ENCODE data around the gene LZTFL1. TPM values are rescaled to one million over a fixed set of nuclear protein-coding genes. Genes with fewer than 3 reads are reported as not detected.

LZTFL1 gene
- total RNA-seq: 7.0 TPM

DNA sequence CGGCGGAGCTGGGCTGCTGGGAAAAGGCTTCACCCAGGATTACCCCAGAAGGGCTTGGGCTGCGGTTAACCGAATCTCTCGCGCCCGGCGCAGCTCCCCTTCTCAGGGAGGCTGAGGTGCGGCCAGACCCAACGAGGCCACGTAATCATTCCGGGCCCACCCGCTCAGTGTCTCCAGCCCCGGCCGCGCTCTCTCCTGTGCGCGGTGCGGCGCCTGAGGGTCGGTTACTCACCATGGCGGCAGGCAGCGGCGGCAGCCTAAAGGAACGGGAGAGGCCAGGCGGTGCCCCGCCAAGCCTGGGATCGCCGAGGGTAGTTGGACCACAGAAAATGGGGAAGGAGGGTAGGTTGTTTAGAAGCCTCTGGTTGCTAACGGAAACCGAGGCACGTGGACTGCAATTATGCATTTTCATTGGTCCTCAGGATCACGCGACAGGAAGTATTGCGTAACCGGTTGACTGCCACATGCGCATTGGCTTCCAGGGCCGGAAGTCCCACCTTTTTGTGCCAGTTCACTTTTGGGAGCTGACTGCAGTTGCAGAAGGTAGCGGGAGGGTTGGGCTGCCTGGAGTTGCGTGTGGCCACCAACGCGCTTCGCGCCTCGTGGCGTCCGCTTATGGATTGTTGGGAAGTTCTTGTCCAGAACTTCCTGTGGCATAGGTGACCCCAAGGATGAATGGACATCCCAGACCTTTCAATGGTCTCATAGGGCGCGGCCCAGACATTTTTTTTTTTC, at the start of gene LZTFL1:
TSS of gene LZTFL1 (minus strand) at position 363 of the 735 bp plus-strand sequence. CDS start at position 235, 128 bp downstream.
- ATAC-seq: peak; percentile 95

DNA sequence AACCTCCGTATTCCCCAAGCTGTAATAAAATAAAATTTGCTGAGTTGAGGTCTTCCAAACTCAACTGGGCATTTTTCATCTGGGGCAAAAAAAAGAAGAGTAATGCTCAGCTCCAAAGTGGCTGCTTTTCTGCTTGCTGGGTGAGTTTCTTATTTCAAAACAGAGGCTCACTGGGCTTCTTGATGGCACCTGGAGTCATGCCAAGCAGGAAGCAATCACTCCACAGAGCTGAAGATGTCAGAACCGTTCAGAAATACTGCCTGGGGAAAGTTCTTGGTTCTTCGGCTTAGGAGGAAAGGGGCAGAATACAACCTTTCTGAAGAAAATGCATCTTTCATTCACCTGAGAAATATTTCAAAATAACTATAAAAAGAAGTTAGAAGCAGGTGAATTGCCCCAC, 48.5 kb upstream of the LZTFL1 start:
- no peak for ATAC-seq

GRCh38 chr3:45889337-45889736, 47.4 kb upstream of the LZTFL1 start:
- ATAC-seq: no peak

- no peak for ATAC-seq
Measured at GRCh38 chr3:45887759-45888511, 46.0 kb upstream of the LZTFL1 start.

- no peak for ATAC-seq
Measured at GRCh38 chr3:45887285-45887684, 45.4 kb upstream of the LZTFL1 start.

DNA sequence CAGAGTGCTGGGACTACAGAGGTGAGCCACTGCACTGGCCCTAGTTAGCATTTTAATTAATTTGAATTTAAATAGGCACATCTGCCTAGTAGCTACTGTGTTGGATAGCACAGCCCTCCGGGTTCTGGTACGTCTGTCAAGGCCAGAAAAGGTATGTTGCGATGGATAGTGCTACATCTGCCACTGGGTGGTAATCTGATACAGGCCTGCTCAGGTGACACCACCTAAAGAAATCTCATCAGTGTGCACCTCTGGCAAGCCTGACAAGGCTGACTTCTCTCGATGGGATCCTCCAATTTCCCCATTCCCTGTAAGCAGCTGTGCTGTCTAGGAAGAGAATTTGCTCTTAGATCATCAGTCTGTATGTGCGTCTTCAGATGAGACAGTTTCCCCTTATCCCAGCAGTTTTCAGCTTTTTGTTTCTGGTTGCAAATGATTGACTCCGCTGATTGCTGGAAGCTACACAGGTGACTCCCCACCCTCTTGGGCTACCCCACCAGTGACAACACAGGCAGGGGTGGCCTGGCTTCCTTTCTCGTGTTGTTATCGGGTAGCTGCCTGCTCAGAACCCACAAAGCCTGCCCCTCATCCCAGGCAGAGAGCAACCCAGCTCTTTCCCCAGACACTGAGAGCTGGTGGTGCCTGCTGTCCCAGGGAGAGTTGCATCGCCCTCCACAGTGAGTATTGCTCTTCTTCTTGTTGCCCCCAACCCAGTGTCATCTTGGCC, 44.2 kb upstream of the LZTFL1 start, which contains the start of gene CCR9:
TSS of gene CCR9 (plus strand) at position 565 of the 727 bp plus-strand sequence. CDS start 8,391 bp downstream, outside the sequence.
- no peak for ATAC-seq

- no peak for ATAC-seq
Measured at GRCh38 chr3:45884368-45885201, 42.7 kb upstream of the LZTFL1 start.

- ATAC-seq: no peak
Measured at GRCh38 chr3:45881078-45882022, 39.4 kb upstream of the LZTFL1 start.

- no peak for ATAC-seq
Measured at GRCh38 chr3:45880725-45881077, 38.8 kb upstream of the LZTFL1 start.

- no peak for ATAC-seq
Measured at GRCh38 chr3:45878124-45878523, 36.2 kb upstream of the LZTFL1 start.

DNA sequence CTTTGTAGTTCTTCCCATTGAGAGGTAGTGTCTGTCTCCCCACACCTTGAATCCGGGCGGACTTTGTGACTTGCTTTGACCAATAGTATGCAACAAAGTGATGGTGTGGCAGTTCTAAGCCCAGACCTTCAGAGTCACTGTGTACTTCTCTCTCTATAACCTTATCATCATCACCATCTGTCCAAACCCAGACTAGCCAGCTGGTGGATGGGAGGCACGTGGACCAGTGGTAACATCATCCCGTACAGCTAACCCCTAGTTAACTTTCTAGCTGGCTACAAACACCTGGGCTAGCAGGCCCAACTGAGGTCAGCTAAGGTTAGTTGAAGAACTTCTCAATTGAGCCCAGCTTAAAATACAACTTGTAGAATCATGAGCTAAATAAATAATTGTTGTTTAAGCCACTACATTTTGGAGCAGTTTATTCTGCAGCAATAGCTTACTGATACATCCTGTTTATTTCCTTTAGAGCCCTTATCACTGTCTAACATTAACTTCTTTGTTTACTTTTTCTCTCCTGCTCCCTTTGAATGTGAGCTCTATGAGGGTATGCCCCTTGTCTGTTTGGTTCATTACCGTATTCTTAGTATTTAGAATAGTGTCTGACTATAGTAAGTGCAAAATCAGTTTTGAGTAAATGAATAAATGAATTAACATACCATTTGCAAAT, 32.9 kb upstream of the LZTFL1 start:
- no peak for ATAC-seq

- ATAC-seq: no peak
Measured at GRCh38 chr3:45873638-45874037, 31.7 kb upstream of the LZTFL1 start.

- no peak for ATAC-seq
Measured at GRCh38 chr3:45873036-45873435, 31.1 kb upstream of the LZTFL1 start.

- no peak for ATAC-seq
Measured at GRCh38 chr3:45872569-45872968, 30.6 kb upstream of the LZTFL1 start.

DNA sequence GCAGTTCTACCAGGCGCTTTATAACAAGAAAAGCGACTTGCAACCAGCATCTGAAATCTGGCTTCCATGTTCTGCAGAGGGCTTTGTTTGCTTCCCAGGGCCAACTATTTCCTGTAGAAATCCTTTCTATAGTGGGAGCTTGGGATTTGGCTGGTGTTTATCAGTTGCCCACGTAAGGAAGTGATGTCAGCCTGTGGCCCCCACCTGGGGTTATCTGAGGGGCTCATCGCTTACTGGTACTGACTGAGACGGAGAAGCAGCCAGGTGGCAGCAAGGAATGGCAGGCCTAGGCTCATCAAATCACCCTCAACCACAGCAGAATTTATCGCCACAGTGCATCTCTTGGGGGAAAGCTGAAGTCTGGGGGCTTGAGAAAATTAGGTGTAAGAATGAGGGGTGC, 29.9 kb upstream of the LZTFL1 start:
- no peak for ATAC-seq

DNA sequence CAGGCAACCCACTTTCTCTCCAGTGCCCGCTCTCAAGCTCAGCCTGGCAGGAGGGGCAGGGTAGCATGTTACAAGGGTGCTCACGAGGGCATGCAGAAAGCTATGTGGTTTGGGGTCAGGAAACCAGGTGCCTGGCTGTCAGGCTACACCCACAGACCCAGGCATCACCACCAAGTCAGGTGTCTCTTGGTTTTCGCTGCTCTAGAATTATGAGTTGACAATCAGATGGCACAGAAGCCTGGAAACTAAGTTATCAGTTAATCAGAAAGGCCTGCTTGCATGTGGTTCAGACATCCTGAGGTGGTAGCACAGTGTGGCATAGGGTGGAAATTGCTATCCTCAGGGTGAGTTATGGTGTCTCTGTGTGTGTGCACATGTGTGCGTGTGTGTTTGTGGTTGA, 28.2 kb upstream of the LZTFL1 start:
- ATAC-seq: no peak

DNA sequence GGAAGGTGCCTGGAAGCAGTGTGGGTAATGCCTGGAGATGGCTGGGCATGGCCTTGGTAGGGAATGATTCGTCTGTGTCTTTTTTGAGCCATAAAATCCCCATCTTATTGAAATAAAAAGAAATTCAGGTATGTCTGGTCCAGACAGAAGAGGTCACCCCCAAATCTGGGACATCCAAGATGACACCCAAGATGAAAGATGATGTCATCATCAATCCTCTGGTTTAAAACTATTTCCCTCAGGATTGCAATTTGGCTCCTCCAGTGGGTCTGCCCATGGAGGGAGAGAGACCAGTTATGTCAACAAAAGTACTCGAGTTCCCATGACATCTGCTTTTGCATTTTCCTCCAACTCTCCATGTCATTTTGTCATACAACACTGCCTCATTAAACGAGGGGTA, 27.7 kb upstream of the LZTFL1 start:
- no peak for ATAC-seq

DNA sequence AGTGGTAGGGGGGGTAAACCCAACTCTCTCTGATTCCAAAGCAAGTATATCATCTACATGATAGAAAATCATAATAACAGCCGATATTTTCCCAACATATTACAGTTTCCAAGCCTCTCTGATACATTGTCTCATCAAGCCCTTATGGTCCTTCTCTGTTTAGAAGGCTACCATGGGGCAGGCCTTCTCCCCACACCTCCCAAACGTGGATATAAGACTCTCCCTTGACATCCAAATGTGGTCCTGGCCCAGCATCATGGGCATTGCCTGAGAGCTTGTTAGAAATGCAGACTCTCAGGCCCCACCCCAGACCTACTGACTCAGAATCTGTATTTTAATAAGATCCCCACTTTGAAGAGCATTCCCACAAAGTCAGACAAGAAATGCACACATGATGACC, 26.7 kb upstream of the LZTFL1 start:
- no peak for ATAC-seq

DNA sequence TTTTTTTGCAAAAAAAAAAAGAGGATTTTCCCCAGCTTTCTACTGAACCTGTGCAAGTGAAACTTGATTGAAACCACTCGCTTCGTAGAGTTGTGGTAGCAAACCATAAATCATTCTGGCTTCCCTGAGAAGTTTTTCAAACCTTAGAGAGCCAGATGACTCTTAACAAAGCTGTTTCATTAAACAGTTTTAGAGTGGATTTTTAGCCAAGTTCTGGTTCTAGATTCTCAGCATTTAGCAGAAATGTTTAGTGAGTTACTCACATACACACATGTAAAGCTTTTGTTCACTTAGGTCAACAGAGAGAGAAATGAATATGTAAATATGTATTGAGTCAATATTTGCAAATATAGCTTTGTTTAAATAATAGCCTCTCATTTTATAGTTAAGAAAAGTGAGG, 26.3 kb upstream of the LZTFL1 start:
- no peak for ATAC-seq

- no peak for ATAC-seq
Measured at GRCh38 chr3:45865563-45865962, 23.6 kb upstream of the LZTFL1 start.

Measured in esophagus mucosa (tissue), 1 donor.